HG02852 (cell line): ENCODE results near the gene ZSCAN5B.
"Not testable (repeated sequence)": the region's sequence is repeated elsewhere in the genome, so short reads cannot be mapped to it uniquely, and the experiment has no call there.

Source experiments
- ATAC-seq: cut with Tn5 transposase; IDR thresholded peaks from one replicate; pipeline ENCODE4 v1.9.1; 2021; ENCODE audit warnings: mild to moderate bottlenecking, moderate library complexity; ENCODE audit not compliant: unreplicated experiment

ZSCAN5B gene

GRCh38 chr19:56176881-56177280 is 20.7 kb downstream of the ZSCAN5B start:
- no peak for ATAC-seq

GRCh38 chr19:56176310-56176709 is 21.3 kb downstream of the ZSCAN5B start:
- not testable (repeated sequence) for ATAC-seq

GRCh38 chr19:56175861-56176307 is 21.7 kb downstream of the ZSCAN5B start, which contains the start of gene GALP:
Gene GALP, plus strand, starts transcription at chr19:56176008. Its CDS starts 1,101 bp downstream, at chr19:56177109.
- not testable (repeated sequence) for ATAC-seq

GRCh38 chr19:56174550-56174949 is 23.0 kb downstream of the ZSCAN5B start:
- ATAC-seq: no peak

GRCh38 chr19:56174086-56174485 is 23.5 kb downstream of the ZSCAN5B start:
- no peak for ATAC-seq

- no peak for ATAC-seq
These were observed 27.3 kb downstream of the ZSCAN5B start for GRCh38 chr19:56170261-56170660.

- no peak for ATAC-seq
These were observed 30.5 kb downstream of the ZSCAN5B start for GRCh38 chr19:56167064-56167578.

- ATAC-seq: no peak
These were observed 34.5 kb downstream of the ZSCAN5B start for GRCh38 chr19:56163097-56163496.

GRCh38 chr19:56162258-56162657 is 35.3 kb downstream of the ZSCAN5B start:
- no peak for ATAC-seq

- no peak for ATAC-seq
These were observed 36.0 kb downstream of the ZSCAN5B start for GRCh38 chr19:56161534-56161933.

GRCh38 chr19:56159622-56160271 is 37.8 kb downstream of the ZSCAN5B start:
- no peak for ATAC-seq

GRCh38 chr19:56159009-56159559 is 38.5 kb downstream of the ZSCAN5B start:
- no peak for ATAC-seq

GRCh38 chr19:56158170-56158757 is 39.3 kb downstream of the ZSCAN5B start:
- no peak for ATAC-seq

- no peak for ATAC-seq
These were observed 40.8 kb downstream of the ZSCAN5B start for GRCh38 chr19:56156768-56157167.

GRCh38 chr19:56155124-56155687 is 42.4 kb downstream of the ZSCAN5B start:
- ATAC-seq: no peak

- ATAC-seq: no peak
These were observed 44.1 kb downstream of the ZSCAN5B start for GRCh38 chr19:56153507-56153906.

GRCh38 chr19:56152644-56153043 is 44.9 kb downstream of the ZSCAN5B start:
- ATAC-seq: no peak

GRCh38 chr19:56150358-56150757 is 47.2 kb downstream of the ZSCAN5B start:
- no peak for ATAC-seq

- no peak for ATAC-seq
These were observed 47.9 kb downstream of the ZSCAN5B start for GRCh38 chr19:56149656-56150038.

- ATAC-seq: not testable (repeated sequence)
These were observed 48.5 kb downstream of the ZSCAN5B start for GRCh38 chr19:56148955-56149655.

GRCh38 chr19:56148096-56148495 is 49.5 kb downstream of the ZSCAN5B start:
- ATAC-seq: no peak
